Endothelial cell of umbilical vein (primary cell): ENCODE data around the gene AP1G1.

ENCODE experiments used
- CTCF ChIP-seq, 2 donors: IDR thresholded peaks; 1 replicate in 1 of 2; 2 replicates in 1 of 2; pipeline ENCODE4 v1.5.1; 2011; ENCODE audit warnings: low read length in 2 of 2, mild to moderate bottlenecking in 2 of 2, moderate library complexity in 2 of 2, control low read depth in 1 of 2, inconsistent platforms in 1 of 2, low read depth in 1 of 2; ENCODE audit not compliant: insufficient read depth in 1 of 2; ENCODE audit errors: extremely low read depth in 1 of 2
- POLR2A ChIP-seq: IDR thresholded peaks from 2 replicates; pipeline ENCODE4 v1.6.1; 2012; ENCODE audit warnings: low read depth, mild to moderate bottlenecking, control low read depth, low read length
- POLR2AphosphoS5 ChIP-seq: IDR thresholded peaks from 2 replicates; pipeline ENCODE4 v1.6.1; 2012; ENCODE audit warnings: low read depth, mild to moderate bottlenecking, control low read depth, low read length, moderate library complexity; ENCODE audit not compliant: insufficient read depth

GRCh38 chr16:71788578-71788977, 20.1 kb downstream of the AP1G1 start:
- TF ChIP-seq CTCF (IDR thresholded peaks at IDR 0.05; ENCODE audit: extremely low read depth in 1 of 2, insufficient read depth in 1 of 2, low read depth in 1 of 2, low read length in 2 of 2): no peak
- TF ChIP-seq POLR2A: no peak
- TF ChIP-seq POLR2AphosphoS5: no peak
